Panc1 (cell line): Measurements from ENCODE around the gene CCDC185. TPM values are rescaled to one million over a fixed set of nuclear protein-coding genes. Genes with fewer than 3 reads are reported as not detected.

Experiments
- ATAC-seq: fragments of 200-7000 bp; cut with Tn5 transposase; 2 replicates; pipeline ENCODE4 v1.9.1; 2020; ENCODE audit warnings: mild to moderate bottlenecking, moderate library complexity
- BruUV-seq: library from RNA; stranded (reverse); fragments of 400-500 nt; replicated peaks from 2 replicates; lab custom pipeline; 2021; lab: Mats Ljungman, UMichigan
- CTCF ChIA-PET: fragments of 300-600 bp; sonication (Branson Sonifier 250); formaldehyde crosslinking; loops from one replicate; lab custom pipeline; 2022; ENCODE audit warnings: antibody characterized with exemption; lab: Charles Lee
- POLR2A ChIA-PET: fragments of 300-600 bp; sonication (Branson Sonifier 250); formaldehyde crosslinking; loops from one replicate; lab custom pipeline; 2022; ENCODE audit warnings: antibody characterized with exemption; lab: Charles Lee
- DNase-seq: peaks from one replicate; pipeline ENCODE4 v3.0.0-alpha.2; 2010; ENCODE audit warnings: low read depth, low spot score
- H3K27ac ChIP-seq: 2 replicates; pipeline ENCODE4 v1.5.1; 2011; ENCODE audit warnings: mild to moderate bottlenecking, low read length, inconsistent platforms
- H3K27me3 ChIP-seq: fragments of 200-500 bp; sonication (Bioruptor generic); 2 replicates; pipeline ENCODE4 v1.6.0; 2014; ENCODE audit warnings: low read length, inconsistent platforms; ENCODE audit not compliant: control insufficient read depth, insufficient read depth
- H3K36me3 ChIP-seq: fragments of 200-500 bp; sonication (Bioruptor generic); 2 replicates; pipeline ENCODE4 v1.5.1; 2014; ENCODE audit warnings: inconsistent platforms, mild to moderate bottlenecking, low read length, moderate library complexity; ENCODE audit not compliant: control insufficient read depth, insufficient read depth
- H3K4me1 ChIP-seq: 2 replicates; pipeline ENCODE4 v1.5.1; 2011; ENCODE audit warnings: inconsistent platforms, mild to moderate bottlenecking, low read length, moderate library complexity; ENCODE audit not compliant: control insufficient read depth, insufficient read depth
- H3K4me3 ChIP-seq, 2 experiments: 2 replicates each; pipeline ENCODE4 v1.5.1; 2011 to 2012; ENCODE audit warnings: low read depth in 2 of 2, low read length in 2 of 2, mild to moderate bottlenecking in 2 of 2, inconsistent platforms in 1 of 2, moderate library complexity in 1 of 2
- H3K9me3 ChIP-seq: fragments of 200-500 bp; sonication (Bioruptor generic); 2 replicates; pipeline ENCODE4 v1.5.1; 2014; ENCODE audit warnings: low read depth, mild to moderate bottlenecking, inconsistent platforms, low read length, moderate library complexity; ENCODE audit not compliant: control insufficient read depth, insufficient read depth
- POLR2AphosphoS5 ChIP-seq: IDR thresholded peaks from 2 replicates; pipeline ENCODE4 v1.6.1; 2012; ENCODE audit warnings: mild to moderate bottlenecking, low read depth, low read length, moderate library complexity
- SIN3A ChIP-seq: IDR thresholded peaks from 2 replicates; pipeline ENCODE4 v1.6.1; 2012; ENCODE audit warnings: low read depth, mild to moderate bottlenecking, low read length, moderate library complexity, borderline replicate concordance; ENCODE audit not compliant: insufficient read depth
- TCF7L2 ChIP-seq: IDR thresholded peaks from 2 replicates; pipeline ENCODE4 v1.6.1; 2011; ENCODE audit warnings: mild to moderate bottlenecking, low read depth, low read length, inconsistent platforms
- in situ Hi-C: cut with HindIII; loops from 2 replicates; pipeline ENCODE4 v1.10.0; 2016; ENCODE audit warnings: low sequenced_read_pairs, low pct_unique_long_range_greater_than_20kb
- intact Hi-C: fragments of 100-400 bp; cut with micrococcal nuclease; formaldehyde crosslinking; loops from one replicate; pipeline ENCODE4 v1.10.0; 2022; ENCODE audit not compliant: unreplicated experiment
- total RNA-seq: library from RNA; stranded (reverse); gene quantifications from one replicate; pipeline ENCODE4 v1.2.1, GENCODE V29; 2021; ENCODE audit not compliant: unreplicated experiment
- TF ChIP-seq, protein P1 (sequence below), 2 experiments: IDR thresholded peaks; 2 replicates each; pipeline ENCODE4 v1.6.1; 2011 to 2012; ENCODE audit warnings: low read depth in 2 of 2, control low read depth in 1 of 2, low read length in 1 of 2, mild to moderate bottlenecking in 1 of 2, moderate library complexity in 1 of 2; ENCODE audit not compliant: insufficient read depth in 1 of 2
- TF ChIP-seq, protein P2 (sequence below): fragments of 450-650 bp; IDR thresholded peaks from 2 replicates; pipeline ENCODE4 v1.5.1; 2017; ENCODE audit warnings: mild to moderate bottlenecking

Gene CCDC185
- total RNA-seq, 1 experiment from 2014 or later = not detected

DNA sequence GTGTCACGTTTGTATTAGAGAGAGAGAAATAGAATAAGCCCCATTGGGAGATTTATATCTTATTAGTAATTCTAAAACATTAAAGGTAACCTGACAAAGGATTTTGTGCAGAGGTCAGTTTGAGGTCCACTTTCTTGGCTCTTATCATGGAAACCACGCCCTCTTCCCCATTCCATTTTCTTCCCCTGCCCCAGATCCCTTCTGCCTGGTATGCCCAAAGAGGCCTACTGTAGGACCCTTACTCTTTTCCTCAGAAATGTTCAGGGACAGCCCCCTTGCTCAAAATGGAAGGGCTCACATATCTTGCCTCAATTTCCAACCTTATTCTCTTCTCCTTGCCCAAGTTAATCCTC is 9.6 kb downstream of the CCDC185 start:
- ChIA-PET CTCF (no interaction called here), POLR2A (no interaction called here)
- Histone ChIP-seq H3K36me3 (no peaks in the 10 kb centered on the region), H3K9me3 (no peaks in the 10 kb centered on the region), H3K27ac (no peak overlapping the region), H3K4me1 (no peaks in the 10 kb centered on the region), H3K27me3 (peaks cover 7% of the 10 kb centered on the region), H3K4me3 (no peak overlapping the region)
- in situ Hi-C loops = no loop called here
- ATAC-seq = no peak
- DNase-seq = no peak
- TF ChIP-seq, protein P1, sequence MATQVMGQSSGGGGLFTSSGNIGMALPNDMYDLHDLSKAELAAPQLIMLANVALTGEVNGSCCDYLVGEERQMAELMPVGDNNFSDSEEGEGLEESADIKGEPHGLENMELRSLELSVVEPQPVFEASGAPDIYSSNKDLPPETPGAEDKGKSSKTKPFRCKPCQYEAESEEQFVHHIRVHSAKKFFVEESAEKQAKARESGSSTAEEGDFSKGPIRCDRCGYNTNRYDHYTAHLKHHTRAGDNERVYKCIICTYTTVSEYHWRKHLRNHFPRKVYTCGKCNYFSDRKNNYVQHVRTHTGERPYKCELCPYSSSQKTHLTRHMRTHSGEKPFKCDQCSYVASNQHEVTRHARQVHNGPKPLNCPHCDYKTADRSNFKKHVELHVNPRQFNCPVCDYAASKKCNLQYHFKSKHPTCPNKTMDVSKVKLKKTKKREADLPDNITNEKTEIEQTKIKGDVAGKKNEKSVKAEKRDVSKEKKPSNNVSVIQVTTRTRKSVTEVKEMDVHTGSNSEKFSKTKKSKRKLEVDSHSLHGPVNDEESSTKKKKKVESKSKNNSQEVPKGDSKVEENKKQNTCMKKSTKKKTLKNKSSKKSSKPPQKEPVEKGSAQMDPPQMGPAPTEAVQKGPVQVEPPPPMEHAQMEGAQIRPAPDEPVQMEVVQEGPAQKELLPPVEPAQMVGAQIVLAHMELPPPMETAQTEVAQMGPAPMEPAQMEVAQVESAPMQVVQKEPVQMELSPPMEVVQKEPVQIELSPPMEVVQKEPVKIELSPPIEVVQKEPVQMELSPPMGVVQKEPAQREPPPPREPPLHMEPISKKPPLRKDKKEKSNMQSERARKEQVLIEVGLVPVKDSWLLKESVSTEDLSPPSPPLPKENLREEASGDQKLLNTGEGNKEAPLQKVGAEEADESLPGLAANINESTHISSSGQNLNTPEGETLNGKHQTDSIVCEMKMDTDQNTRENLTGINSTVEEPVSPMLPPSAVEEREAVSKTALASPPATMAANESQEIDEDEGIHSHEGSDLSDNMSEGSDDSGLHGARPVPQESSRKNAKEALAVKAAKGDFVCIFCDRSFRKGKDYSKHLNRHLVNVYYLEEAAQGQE (IDR thresholded peaks at IDR 0.05; ENCODE audit: insufficient read depth in 1 of 2, low read depth in 2 of 2, low read length in 1 of 2) = no peak
- no peak for TF ChIP-seq SIN3A
- no peak for TF ChIP-seq POLR2AphosphoS5
- TF ChIP-seq, protein P2, sequence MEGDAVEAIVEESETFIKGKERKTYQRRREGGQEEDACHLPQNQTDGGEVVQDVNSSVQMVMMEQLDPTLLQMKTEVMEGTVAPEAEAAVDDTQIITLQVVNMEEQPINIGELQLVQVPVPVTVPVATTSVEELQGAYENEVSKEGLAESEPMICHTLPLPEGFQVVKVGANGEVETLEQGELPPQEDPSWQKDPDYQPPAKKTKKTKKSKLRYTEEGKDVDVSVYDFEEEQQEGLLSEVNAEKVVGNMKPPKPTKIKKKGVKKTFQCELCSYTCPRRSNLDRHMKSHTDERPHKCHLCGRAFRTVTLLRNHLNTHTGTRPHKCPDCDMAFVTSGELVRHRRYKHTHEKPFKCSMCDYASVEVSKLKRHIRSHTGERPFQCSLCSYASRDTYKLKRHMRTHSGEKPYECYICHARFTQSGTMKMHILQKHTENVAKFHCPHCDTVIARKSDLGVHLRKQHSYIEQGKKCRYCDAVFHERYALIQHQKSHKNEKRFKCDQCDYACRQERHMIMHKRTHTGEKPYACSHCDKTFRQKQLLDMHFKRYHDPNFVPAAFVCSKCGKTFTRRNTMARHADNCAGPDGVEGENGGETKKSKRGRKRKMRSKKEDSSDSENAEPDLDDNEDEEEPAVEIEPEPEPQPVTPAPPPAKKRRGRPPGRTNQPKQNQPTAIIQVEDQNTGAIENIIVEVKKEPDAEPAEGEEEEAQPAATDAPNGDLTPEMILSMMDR = no peak
- TF ChIP-seq TCF7L2 = no peak
- intact Hi-C loops = no loop called here
- BruUV-seq = no TSS peak

DNA sequence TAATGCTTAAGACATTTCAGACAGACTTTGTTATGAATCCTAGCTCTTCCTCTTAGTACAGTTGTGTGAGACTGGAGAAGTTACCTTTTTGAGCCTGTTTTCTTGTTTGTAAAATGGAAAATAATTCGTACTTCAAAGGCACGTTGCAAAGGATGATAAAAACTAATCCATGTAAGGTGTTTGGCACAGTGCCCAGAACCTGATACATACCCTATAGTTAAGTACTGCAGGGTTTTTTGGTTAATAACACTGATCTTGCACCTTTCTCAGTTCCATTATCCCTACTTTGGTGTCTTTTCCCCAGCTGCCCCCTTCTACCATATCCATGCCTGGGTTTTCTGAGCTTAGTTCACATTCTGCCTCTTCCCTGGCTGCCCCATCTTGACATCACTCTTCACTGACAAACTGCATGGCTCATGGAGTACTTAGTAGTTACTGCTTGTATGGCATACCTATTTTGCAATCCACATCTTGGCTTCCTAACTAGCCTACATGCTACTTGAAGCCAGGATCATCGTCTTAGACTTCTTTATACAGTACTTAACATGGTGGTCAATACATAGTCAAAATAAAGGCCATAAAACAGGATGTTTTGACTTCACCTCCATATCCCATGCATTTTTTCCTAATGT is 10.1 kb downstream of the CCDC185 start:
- in situ Hi-C loops = no loop called here
- intact Hi-C loops = no loop called here
- DNase-seq = no peak
- ChIA-PET CTCF (no interaction called here), POLR2A (no interaction called here)
- no peak for ATAC-seq
- no peaks in the 10 kb centered on the region for H3K36me3 ChIP-seq
- BruUV-seq = no TSS peak
- H3K27me3 ChIP-seq = peaks cover 7% of the 10 kb centered on the region
- TF ChIP-seq, protein P2 = no peak
- TF ChIP-seq SIN3A (no peak), POLR2AphosphoS5 (no peak), TCF7L2 (no peak)
- TF ChIP-seq, protein P1 (IDR thresholded peaks at IDR 0.05; ENCODE audit: insufficient read depth in 1 of 2, low read depth in 2 of 2, low read length in 1 of 2) = no peak
- no peaks in the 10 kb centered on the region for H3K9me3 ChIP-seq
- H3K4me3 ChIP-seq = no peak overlapping the region
- no peaks in the 10 kb centered on the region for H3K4me1 ChIP-seq
- no peak overlapping the region for H3K27ac ChIP-seq
